ENCODE data around the gene CLBA1.

DNA sequence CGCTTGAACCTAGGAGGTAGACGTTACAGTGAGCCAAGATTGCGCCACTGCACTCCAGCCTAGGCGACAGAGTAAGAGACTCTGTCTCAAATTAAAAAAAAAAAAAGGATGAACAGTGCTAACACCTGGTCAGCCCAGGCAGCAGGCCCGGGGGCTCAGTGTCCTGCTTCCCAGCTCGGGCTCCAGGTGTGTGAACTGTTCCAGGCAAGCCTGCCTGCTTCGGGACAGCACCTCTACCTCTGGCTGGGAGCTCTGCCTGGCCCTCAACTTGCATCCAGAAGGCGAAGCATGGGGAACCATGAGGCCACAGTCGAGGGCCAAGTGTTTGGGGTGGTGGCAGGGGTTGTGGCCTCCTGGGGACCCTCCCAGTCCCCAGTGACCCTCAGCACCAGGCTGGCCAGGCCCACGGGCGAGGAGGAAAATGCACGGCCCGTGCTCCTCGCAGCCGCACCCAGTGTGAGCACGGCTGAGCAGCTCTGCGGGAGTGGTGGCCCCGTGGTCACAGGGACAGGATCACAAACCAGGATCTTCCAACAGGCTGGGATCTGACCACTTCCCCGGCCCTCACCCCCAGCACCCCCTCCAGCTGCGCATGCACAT is 19.8 kb downstream of the CLBA1 start:
- TF ChIP-seq GATA2 (IDR thresholded peaks at IDR 0.05; ENCODE audit: low read depth, low read length) = no peak
- no peak for TF ChIP-seq GATA3 (IDR thresholded peaks at IDR 0.05; ENCODE audit: low read depth, low read length)
